Measurements from ENCODE around the gene SUPT5H. TPM values are rescaled to one million over a fixed set of nuclear protein-coding genes. Genes with fewer than 3 reads are reported as not detected.

Gene SUPT5H
- total and polyA plus RNA-seq, 2 of the 13 experiments (the other 11 are each of a cell fraction or from before 2014, with no cell fraction given), result 48.2 to 51.7 TPM

- TF ChIP-seq, protein P1, sequence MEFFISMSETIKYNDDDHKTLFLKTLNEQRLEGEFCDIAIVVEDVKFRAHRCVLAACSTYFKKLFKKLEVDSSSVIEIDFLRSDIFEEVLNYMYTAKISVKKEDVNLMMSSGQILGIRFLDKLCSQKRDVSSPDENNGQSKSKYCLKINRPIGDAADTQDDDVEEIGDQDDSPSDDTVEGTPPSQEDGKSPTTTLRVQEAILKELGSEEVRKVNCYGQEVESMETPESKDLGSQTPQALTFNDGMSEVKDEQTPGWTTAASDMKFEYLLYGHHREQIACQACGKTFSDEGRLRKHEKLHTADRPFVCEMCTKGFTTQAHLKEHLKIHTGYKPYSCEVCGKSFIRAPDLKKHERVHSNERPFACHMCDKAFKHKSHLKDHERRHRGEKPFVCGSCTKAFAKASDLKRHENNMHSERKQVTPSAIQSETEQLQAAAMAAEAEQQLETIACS (CRISPR knock-in tag; IDR thresholded peaks at IDR 0.05), result no peak
- no peak for TF ChIP-seq MTA1 (CRISPR knock-in tag; IDR thresholded peaks at IDR 0.05; ENCODE audit: borderline replicate concordance)
- TF ChIP-seq SNAPC4 (CRISPR knock-in tag; IDR thresholded peaks at IDR 0.05), result no peak
- TF ChIP-seq ATF4 (CRISPR knock-in tag; IDR thresholded peaks at IDR 0.05), result 0 out of 4 replicates have a peak, but pooled peaks of 1 of the 2 experiments have one; percentile 22
- TF ChIP-seq, protein P2, sequence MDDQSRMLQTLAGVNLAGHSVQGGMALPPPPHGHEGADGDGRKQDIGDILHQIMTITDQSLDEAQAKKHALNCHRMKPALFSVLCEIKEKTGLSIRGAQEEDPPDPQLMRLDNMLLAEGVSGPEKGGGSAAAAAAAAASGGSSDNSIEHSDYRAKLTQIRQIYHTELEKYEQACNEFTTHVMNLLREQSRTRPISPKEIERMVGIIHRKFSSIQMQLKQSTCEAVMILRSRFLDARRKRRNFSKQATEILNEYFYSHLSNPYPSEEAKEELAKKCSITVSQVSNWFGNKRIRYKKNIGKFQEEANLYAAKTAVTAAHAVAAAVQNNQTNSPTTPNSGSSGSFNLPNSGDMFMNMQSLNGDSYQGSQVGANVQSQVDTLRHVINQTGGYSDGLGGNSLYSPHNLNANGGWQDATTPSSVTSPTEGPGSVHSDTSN (CRISPR knock-in tag; IDR thresholded peaks at IDR 0.05; ENCODE audit: borderline replicate concordance), result no peak
- TF ChIP-seq JUN (CRISPR knock-in tag; IDR thresholded peaks at IDR 0.05), result no peak
- no peak for TF ChIP-seq TFDP2 (CRISPR knock-in tag; IDR thresholded peaks at IDR 0.05)
- TF ChIP-seq, protein P3, sequence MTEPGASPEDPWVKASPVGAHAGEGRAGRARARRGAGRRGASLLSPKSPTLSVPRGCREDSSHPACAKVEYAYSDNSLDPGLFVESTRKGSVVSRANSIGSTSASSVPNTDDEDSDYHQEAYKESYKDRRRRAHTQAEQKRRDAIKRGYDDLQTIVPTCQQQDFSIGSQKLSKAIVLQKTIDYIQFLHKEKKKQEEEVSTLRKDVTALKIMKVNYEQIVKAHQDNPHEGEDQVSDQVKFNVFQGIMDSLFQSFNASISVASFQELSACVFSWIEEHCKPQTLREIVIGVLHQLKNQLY (CRISPR knock-in tag; IDR thresholded peaks at IDR 0.05), result no peak
- no peak for TF ChIP-seq RFX1 (IDR thresholded peaks at IDR 0.05)
- no peak for TF ChIP-seq ZNF256 (CRISPR knock-in tag; conservative IDR thresholded peaks at IDR 0.05)
- TF ChIP-seq, protein P4, sequence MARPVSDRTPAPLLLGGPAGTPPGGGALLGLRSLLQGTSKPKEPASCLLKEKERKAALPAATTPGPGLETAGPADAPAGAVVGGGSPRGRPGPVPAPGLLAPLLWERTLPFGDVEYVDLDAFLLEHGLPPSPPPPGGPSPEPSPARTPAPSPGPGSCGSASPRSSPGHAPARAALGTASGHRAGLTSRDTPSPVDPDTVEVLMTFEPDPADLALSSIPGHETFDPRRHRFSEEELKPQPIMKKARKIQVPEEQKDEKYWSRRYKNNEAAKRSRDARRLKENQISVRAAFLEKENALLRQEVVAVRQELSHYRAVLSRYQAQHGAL (CRISPR knock-in tag; IDR thresholded peaks at IDR 0.05; ENCODE audit: not compliant biosample characterization), result no peak
- TF ChIP-seq RORA (CRISPR knock-in tag; IDR thresholded peaks at IDR 0.05), result no peak
- TF ChIP-seq SUZ12 (IDR thresholded peaks at IDR 0.05; ENCODE audit: low read depth, low read length), result no peak
- no peak for TF ChIP-seq NFE2L1 (CRISPR knock-in tag; IDR thresholded peaks at IDR 0.05; ENCODE audit: borderline replicate concordance)
- TF ChIP-seq ZBTB20 (CRISPR knock-in tag; IDR thresholded peaks at IDR 0.05; ENCODE audit: borderline replicate concordance, low read depth), result no peak
These were observed 16.9 kb upstream of the SUPT5H start (continued) for GRCh38 chr19:39428283-39429112.
